GM21423 (cell line): ENCODE measurements around the gene LRMDA.

ENCODE experiments used
- ATAC-seq: cut with Tn5 transposase; IDR thresholded peaks from one replicate; pipeline ENCODE4 v1.9.1; 2021; ENCODE audit warnings: mild to moderate bottlenecking, moderate library complexity; ENCODE audit not compliant: unreplicated experiment

Gene LRMDA

GRCh38 chr10:75568450-75569130, 137.2 kb downstream of the LRMDA start:
- no peak for ATAC-seq

- no peak for ATAC-seq
Observed at GRCh38 chr10:75569506-75569905, 138.1 kb downstream of the LRMDA start.

DNA sequence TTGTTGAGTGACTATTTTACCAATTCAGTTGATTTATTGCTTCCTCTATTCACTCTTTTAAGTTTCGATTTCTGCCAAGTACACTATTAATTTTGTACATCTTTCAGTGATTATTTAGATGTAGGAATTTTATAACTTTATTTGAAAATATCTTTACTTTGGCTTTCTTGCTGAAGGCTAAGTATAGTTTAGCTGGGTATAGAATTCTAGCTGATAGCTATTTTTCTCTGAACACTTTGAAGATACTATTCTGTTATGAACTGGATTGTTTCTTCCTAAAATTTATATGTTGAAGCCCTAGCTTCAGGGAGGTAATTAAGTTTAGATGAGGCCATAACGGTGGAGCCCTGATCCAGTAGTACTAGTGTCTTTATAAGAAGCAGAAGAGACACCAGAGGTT, 141.1 kb downstream of the LRMDA start:
- ATAC-seq, result no peak

DNA sequence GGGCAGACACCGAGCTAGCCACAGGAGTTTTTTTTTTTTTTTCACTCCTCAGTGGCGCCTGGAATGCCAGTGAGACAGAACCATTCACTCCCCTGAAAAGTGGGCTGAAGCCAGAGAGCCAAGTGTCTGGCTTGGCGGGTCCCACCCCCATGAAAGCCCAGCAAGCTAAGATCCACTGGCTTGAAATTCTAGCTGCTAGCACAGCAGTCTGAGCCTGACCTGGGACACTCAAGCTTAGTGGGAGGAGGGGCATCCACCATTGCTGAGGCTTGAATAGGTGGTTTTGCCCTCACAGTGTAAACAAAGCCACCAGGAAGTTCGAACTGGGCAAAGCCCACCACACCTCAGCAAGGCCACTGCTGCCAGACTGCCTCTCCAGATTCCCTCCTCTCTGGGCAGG, 144.5 kb downstream of the LRMDA start:
- ATAC-seq, result no peak

- ATAC-seq, result no peak
Observed at GRCh38 chr10:75582102-75582501, 150.7 kb downstream of the LRMDA start.

- no peak for ATAC-seq
Observed at GRCh38 chr10:75585294-75585693, 153.9 kb downstream of the LRMDA start.

DNA sequence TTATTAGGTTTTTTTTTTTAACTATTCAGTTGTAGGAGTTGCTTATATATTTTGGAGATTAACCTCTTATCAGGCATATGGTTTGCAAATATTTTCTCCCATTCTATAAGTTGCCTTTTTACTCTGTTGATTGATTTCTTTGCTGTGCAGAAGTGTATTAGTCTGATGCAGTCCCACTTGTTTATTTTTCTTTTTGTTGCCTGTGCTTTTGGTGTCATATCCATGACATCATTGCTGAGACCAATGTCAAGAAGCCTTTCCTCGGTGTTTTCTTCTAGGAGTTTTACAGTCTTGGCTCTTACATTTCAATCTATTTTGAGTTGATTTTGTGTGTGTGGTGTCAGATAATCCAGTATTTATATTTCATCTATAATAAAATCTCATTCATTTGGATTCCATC, 155.4 kb downstream of the LRMDA start:
- ATAC-seq, result no peak

DNA sequence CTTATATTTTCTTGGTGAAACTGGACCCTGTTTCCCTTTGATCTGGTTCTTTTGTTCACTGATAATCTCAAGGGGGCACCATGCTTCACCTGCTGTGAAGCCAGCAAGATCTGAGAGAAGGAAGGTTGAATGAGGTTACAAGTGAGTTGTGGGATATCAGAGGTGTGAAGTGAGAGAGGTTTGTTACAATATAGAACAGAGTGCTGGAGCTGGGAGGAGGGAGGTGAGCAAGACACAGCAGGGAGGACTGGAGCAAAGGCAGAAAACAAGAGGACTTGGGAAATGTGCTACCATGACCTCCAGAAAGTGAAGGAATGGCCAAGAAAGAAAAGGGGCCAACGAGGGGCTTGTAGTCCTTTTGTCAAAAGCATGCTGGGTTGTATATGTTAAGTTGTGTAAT, 156.6 kb downstream of the LRMDA start:
- ATAC-seq, result no peak

DNA sequence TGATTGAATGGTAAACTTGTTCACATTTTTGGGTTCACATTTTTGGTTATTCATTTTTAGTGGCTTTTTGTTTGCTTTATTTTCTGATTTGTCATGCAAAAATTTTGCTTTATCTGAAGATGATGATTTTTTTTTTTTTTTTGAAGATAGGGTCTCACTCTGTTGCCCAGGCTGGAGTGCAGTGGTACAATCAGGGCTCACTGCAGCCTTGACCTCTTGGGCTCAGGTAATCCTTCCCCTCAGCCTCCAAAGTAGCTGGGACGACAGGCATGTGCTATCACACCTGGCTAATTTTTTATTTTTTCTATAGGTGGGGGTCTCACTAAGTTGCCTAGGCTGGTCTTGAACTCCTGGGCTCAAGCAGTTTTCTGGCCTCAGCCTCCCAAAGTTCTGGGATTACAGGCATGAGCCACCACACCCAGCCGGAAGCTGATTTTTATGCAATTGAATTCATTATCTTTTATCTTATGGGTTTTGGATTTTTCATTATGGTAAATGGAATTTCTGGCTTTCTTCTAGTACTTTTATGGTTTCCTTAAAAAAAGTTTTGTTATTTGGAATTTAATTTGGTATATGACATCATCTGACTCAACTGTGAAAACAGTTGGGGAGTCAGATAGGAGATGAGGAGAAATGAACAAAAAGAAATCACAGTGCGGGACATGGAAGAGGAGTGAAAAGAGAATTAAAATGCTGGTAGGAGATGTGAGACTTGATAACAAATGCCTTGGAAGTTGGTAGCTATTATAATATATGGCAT, 158.7 kb downstream of the LRMDA start:
- ATAC-seq, result no peak

DNA sequence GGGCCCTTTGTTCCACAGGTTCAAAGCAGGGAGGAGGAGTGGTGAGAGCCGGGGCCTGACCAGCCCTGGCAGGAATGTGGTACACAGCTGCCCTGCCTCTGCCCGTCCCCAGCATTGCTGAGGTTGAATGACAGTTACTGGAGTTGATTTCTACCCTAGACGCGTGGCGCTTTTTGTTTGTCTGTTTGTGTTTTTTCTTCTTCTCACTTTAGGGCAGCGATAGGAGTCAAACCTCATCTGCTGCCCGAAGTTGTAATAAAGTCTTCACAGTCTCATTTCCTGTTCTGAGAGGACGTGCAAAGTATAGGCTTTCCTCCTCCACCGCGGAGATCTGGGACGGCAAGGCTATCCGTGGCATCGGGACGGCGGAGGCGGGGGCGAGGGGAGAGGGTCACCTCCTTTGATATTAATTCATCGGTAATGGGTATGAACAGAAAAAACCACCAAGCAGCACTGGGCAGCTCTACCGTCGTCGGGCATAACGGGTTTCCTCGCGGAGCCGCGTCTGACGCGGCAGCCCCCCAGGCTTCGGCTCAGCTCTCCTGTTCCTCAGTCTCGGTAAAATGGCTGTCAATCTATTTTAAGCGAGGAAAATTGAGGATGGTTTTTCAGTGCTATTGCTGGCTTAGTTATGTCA, 160.8 kb downstream of the LRMDA start:
- no peak for ATAC-seq

DNA sequence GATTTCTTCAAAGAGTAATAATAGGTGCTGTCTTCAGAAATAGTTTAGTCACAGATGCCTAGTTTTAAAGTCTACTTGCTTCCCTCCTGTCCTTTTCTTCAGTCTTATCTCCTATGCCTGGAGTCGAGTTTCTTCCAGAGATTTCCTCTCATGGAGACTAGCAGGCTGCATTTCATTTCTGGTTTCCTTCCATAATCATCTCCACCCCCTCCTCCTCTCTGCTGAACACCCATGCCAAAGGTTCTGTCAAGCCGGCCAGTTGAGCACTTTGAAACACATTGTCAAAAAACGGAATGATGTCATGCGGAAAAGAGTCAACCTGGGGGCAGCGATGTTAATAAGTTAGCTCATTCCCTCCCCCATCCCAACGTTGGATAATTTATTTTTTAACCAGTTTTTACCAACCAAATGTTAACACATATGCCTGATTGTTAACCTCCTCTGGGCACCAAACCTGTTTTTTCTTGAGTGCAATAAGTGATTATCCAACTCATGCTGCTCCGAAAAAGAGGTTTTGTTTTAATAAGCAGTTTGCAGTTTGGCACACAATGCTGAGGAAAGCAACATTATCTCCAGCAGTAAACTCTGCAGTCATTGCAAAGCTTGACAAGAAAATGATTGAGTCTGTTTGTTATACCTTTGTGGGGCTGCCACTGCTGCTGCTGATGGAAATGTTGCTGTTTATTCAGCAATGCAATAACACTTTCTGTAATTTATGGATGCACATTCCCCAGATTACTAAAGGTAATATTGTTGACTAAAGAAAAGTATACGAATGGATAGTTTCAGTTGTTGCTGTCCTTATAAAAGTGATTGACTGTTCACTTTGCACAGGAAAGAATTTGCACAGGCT, 161.6 kb downstream of the LRMDA start:
- no peak for ATAC-seq

GRCh38 chr10:75593692-75594556, 162.5 kb downstream of the LRMDA start:
- no peak for ATAC-seq

DNA sequence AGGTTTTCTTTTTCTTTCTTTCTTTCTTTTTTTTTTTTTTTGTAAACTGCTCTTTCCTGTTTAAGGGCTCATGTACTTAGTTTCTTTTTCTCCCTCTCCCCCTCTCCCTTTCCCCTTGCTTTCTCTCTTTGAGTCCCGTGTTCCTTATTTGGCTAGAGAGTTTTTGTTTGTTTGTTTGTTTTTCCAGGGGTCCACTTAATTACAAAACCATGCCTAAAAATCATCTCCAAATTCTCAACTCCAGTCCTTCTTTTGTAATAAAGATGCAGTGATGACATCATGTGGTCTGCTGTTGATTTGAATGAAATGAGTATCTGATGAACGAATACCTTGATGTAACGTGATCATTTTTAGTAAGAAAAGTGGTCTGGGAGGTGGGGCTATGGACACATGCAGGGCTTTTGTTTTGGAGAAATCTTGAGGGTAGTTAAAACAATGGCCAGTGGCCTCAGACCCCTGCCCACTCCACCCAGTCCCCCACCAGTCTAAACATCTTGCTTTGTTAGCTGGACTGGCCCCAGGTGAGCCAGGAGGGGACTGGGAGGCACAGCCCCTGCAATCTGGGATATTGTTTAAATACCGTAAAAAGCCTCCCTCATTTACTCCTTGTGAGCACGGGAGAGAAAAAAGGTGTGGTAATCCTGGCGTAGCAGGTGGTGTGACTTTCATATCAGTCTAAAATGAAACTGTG, 165.7 kb downstream of the LRMDA start:
- no peak for ATAC-seq

DNA sequence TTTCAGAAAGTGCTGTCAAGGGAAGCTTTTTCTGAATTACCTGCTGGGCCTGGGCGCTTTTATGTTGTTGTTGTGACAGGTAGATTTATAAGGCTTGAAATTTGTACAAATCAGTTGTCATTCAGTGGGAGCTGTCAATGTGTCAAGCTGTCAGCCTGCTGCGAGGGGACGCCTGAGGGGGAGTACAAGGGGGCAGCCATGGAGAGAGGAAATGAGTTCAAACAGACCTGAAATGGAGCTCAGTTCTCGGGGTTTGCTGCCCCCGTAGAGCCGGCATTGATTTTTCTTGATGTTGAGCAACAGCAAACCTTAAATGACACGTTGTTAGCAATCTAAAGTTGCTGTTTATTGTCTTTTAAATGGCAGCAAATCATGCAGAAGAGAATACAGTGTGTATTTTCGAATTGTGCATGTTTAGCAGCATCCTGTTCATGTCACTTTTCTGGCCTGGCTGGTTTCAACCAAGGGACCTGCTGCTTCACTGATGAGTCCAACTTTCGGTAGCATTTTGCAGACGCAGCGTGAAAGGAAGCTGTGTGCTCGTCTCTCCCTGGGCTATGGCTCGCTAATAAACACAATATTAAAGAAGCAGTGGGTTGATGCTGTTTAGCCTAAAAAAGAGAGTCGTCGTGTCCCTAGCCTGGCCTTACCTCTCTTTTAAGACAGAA, 166.5 kb downstream of the LRMDA start:
- ATAC-seq, result no peak

DNA sequence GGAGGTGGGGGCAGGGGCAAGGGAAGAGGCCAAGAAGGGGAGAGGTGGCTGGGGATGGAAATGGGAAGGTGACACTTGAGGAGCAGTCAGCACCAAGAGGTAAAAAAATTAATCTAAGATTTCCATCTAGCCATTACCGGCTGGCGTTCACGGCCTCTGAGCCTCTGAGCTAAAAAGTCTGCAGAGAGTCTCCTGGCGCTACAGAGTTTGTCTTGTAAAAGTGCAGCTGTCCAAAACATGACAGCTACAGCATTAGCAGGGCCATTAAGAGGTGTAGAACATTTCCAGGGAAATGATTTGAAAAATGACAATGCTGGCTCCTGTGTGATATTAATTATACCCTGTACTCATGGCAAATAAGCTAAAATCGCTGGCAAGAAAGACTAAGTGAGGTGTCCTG, 167.6 kb downstream of the LRMDA start:
- no peak for ATAC-seq

- ATAC-seq, result no peak
Observed at GRCh38 chr10:75599875-75600648, 168.6 kb downstream of the LRMDA start.

GRCh38 chr10:75600833-75601232, 169.4 kb downstream of the LRMDA start:
- ATAC-seq, result no peak

DNA sequence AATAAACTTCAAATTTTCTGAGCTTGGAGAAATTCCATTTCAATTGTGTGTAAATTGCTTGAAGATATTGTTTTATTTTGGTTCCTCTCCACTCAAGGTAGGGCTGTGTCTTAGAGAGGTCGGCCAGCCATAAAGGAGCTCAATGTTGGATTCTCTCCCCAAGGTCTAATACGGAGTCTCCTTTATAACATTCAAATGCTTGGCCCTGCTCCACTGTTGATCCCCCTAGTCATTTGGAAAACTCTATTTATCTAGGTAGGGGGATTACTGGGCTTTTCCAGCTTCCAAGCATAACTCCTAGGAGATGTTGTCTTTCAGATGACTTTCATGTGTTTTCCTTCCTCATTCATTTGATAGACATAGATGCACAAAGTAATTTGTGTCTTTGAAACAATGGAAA, 170.9 kb downstream of the LRMDA start:
- no peak for ATAC-seq
